Stomach (tissue), 9 donors: ENCODE results near the gene CCDC91. TPM values are rescaled to one million over a fixed set of nuclear protein-coding genes. Genes with fewer than 3 reads are reported as not detected.
A peak's percentile ranks its signal among the peaks of the same experiment; 100 is the strongest.

Experiments
- DNase-seq, 2 donors: peaks; one replicate each; pipeline versions ENCODE4 v3.0.0 to v3.0.0-alpha.2; 2013 to 2019
- H3K27ac ChIP-seq, 5 donors: fragments of 200-600 bp in 4 of 5; sonication (generic) in 4 of 5; one replicate each; pipeline ENCODE4 v1.5.1; 2013 to 2019; ENCODE audit warnings: mild to moderate bottlenecking in 1 of 5, moderate library complexity in 1 of 5
- H3K27me3 ChIP-seq, 3 donors: fragments of 200-600 bp; sonication (generic); one replicate each; pipeline ENCODE4 v1.5.1; 2017 to 2019; ENCODE audit warnings: mixed run types in 1 of 3
- H3K36me3 ChIP-seq, 4 donors: fragments of 200-600 bp; sonication (generic); 1 replicate in 3 of 4; 2 replicates in 1 of 4; pipeline ENCODE4 v1.5.1; 2016 to 2019
- H3K4me1 ChIP-seq, 4 donors: fragments of 200-600 bp; sonication (generic); one replicate each; pipeline ENCODE4 v1.5.1; 2016 to 2019
- H3K4me3 ChIP-seq, 4 donors: fragments of 200-600 bp; sonication (generic) in 3 of 4; one replicate each; pipeline ENCODE4 v1.5.1; 2016 to 2019; ENCODE audit warnings: mild to moderate bottlenecking in 1 of 4
- H3K9me3 ChIP-seq, 4 donors: fragments of 200-600 bp; sonication (generic); one replicate each; pipeline ENCODE4 v1.5.1; 2016 to 2019
- CTCF ChIP-seq, 7 experiments: fragments of 450-650 bp in 4 of 7; fragments of 200-600 bp in 3 of 7; sonication (generic) in 3 of 7; IDR thresholded peaks; one replicate each; pipeline ENCODE4 v1.5.1; 2016 to 2019; ENCODE audit warnings: antibody characterized with exemption in 7 of 7, control low read depth in 2 of 7, mild to moderate bottlenecking in 1 of 7
- EP300 ChIP-seq: sonication (generic); formaldehyde crosslinking; IDR thresholded peaks from one replicate; pipeline ENCODE4 v1.6.1; 2017; ENCODE audit warnings: antibody characterized with exemption
- POLR2A ChIP-seq, 4 donors: fragments of 450-650 bp; IDR thresholded peaks; one replicate each; pipeline ENCODE4 v1.6.1; 2016; ENCODE audit warnings: antibody characterized with exemption in 4 of 4, control low read depth in 2 of 4, mild to moderate bottlenecking in 1 of 4, moderate library complexity in 1 of 4
- POLR2AphosphoS5 ChIP-seq, 3 donors: sonication (generic); formaldehyde crosslinking; IDR thresholded peaks; one replicate each; pipeline ENCODE4 v1.6.1; 2016; ENCODE audit warnings: antibody characterized with exemption in 3 of 3
- WGBS, 5 donors: extraction: QIAGEN DNeasy Blood & Tissue Kit in 3 of 5; methylation state at CpG; one replicate each; pipeline versions ENCODE4 v1.1.5 to v1.1.7; 2013 to 2018; 5-methylcytosine and 5-hydroxymethylcytosine counted together
- intact Hi-C: fragments of 100-400 bp; cut with DNase I; formaldehyde crosslinking; loops from one replicate; pipeline ENCODE4 v1.15.1; 2023; ENCODE audit warnings: low total_unique reads
- polyA plus RNA-seq, 3 donors: library from polyadenylated mRNA; stranded (reverse); fragments of 200-250 nt; gene quantifications; one replicate each; pipeline ENCODE4 v1.2.3, GENCODE V29; 2013
- total RNA-seq, 5 donors: library from RNA; depleted of rRNA; stranded (reverse); fragments of >200 nt; gene quantifications; one replicate each; pipeline versions ENCODE4 v1.1.0 to v1.2.3, GENCODE V29; 2014 to 2016
- donor health status: healthy with polysubstance abuse.
- donor health status: Bipolar disorder and iron deficiency.
- donor health status: healthy.

The CCDC91 gene
- total and polyA plus RNA-seq, 8 donors, result 9.9 to 69.6 (median 34.4) TPM

GRCh38 chr12:28440081-28440608, 249.9 kb downstream of the CCDC91 start:
- WGBS, 5 donors, result 71 to 95% (median 88%) methylated on average over 3 of the region's 3 CpGs
- H3K27ac ChIP-seq, result no peak overlapping the region
- H3K4me3 ChIP-seq, result no peak overlapping the region
- DNase-seq, result no peak
- intact Hi-C loops, result no loop called here
- no peaks in the 10 kb centered on the region for H3K27me3 ChIP-seq
- H3K4me1 ChIP-seq, result no peaks in the 10 kb centered on the region
- H3K36me3 ChIP-seq, result no peaks in the 10 kb centered on the region
- H3K9me3 ChIP-seq, result no peaks in the 10 kb centered on the region
- no peak for TF ChIP-seq CTCF (IDR thresholded peaks at IDR 0.05)
- no peak for TF ChIP-seq EP300
- no peak for TF ChIP-seq POLR2AphosphoS5 (IDR thresholded peaks at IDR 0.05)
- no peak for TF ChIP-seq POLR2A (IDR thresholded peaks at IDR 0.05)

GRCh38 chr12:28442101-28442500, 251.8 kb downstream of the CCDC91 start:
- Histone ChIP-seq H3K27me3 (no peaks in the 10 kb centered on the region), H3K9me3 (no peaks in the 10 kb centered on the region), H3K27ac (no peak overlapping the region), H3K36me3 (no peaks in the 10 kb centered on the region), H3K4me1 (no peaks in the 10 kb centered on the region), H3K4me3 (no peak overlapping the region)
- TF ChIP-seq CTCF (IDR thresholded peaks at IDR 0.05) (no peak), POLR2A (IDR thresholded peaks at IDR 0.05) (no peak), POLR2AphosphoS5 (IDR thresholded peaks at IDR 0.05) (no peak), EP300 (no peak)
- no peak for DNase-seq
- intact Hi-C loops, result no loop called here
- WGBS, 5 donors, result 91 to 95% (median 93%) methylated on average over 4 of the region's 4 CpGs

- Histone ChIP-seq H3K4me3 (no peak overlapping the region), H3K27ac (no peak overlapping the region), H3K9me3 (no peaks in the 10 kb centered on the region), H3K4me1 (no peaks in the 10 kb centered on the region), H3K36me3 (no peaks in the 10 kb centered on the region), H3K27me3 (no peaks in the 10 kb centered on the region)
- no peak for TF ChIP-seq CTCF (IDR thresholded peaks at IDR 0.05)
- TF ChIP-seq POLR2AphosphoS5 (IDR thresholded peaks at IDR 0.05), result no peak
- TF ChIP-seq EP300, result no peak
- no peak for TF ChIP-seq POLR2A (IDR thresholded peaks at IDR 0.05)
- intact Hi-C loops, result no loop called here
- peak in 1 of 2 donors; percentile 12 for DNase-seq
Measured at GRCh38 chr12:28443337-28443736, 253.1 kb downstream of the CCDC91 start.

- intact Hi-C loops, result no loop called here
Measured at GRCh38 chr12:28446031-28446430, 255.8 kb downstream of the CCDC91 start.

GRCh38 chr12:28453686-28454085, 263.4 kb downstream of the CCDC91 start:
- Histone ChIP-seq H3K27ac (no peak overlapping the region), H3K36me3 (peaks cover 0 to 11% (median 5%) of the 10 kb centered on the region in 4 donors), H3K27me3 (no peaks in the 10 kb centered on the region), H3K4me3 (no peak overlapping the region), H3K4me1 (no peaks in the 10 kb centered on the region), H3K9me3 (no peaks in the 10 kb centered on the region)
- intact Hi-C loops, result no loop called here
- WGBS, 5 donors, result 88 to 96% (median 92%) methylated on average over 4 of the region's 4 CpGs
- DNase-seq, result no peak
- TF ChIP-seq EP300, result no peak
- no peak for TF ChIP-seq POLR2A (IDR thresholded peaks at IDR 0.05)
- no peak for TF ChIP-seq POLR2AphosphoS5 (IDR thresholded peaks at IDR 0.05)
- TF ChIP-seq CTCF (IDR thresholded peaks at IDR 0.05), result no peak

More at GRCh38 chr12:28446031-28446430, 255.8 kb downstream of the CCDC91 start:
- no peak overlapping the region for H3K27ac ChIP-seq
- no peak for TF ChIP-seq POLR2A (IDR thresholded peaks at IDR 0.05)
- H3K9me3 ChIP-seq, result no peaks in the 10 kb centered on the region
- H3K4me1 ChIP-seq, result no peaks in the 10 kb centered on the region
- no peaks in the 10 kb centered on the region for H3K36me3 ChIP-seq
- no peak overlapping the region for H3K4me3 ChIP-seq
- no peak for DNase-seq
- H3K27me3 ChIP-seq, result no peaks in the 10 kb centered on the region
